ENCODE measurements around the gene HOXD13. TPM values are rescaled to one million over a fixed set of nuclear protein-coding genes. Genes with fewer than 3 reads are reported as not detected.
A peak's percentile ranks its signal among the peaks of the same experiment; 100 is the strongest.

HOXD13 gene
- total RNA-seq, 2 donors from 2014 or later: not detected

- ATAC-seq: no peak
- intact Hi-C loops (cut with DNase I): no loop called here
Measured at GRCh38 chr2:176137252-176137580, 44.7 kb downstream of the HOXD13 start.

GRCh38 chr2:176137906-176138305 lies 45.4 kb downstream of the HOXD13 start:
- no peak for DNase-seq
- intact Hi-C loops (cut with DNase I): loop anchor here in 1 of 2 donors (2.0 kb wide), 1 partner anchor 319 kb away; no protein-coding TSS in a partner anchor
- no peak for ATAC-seq

More at GRCh38 chr2:176137252-176137580, 44.7 kb downstream of the HOXD13 start:
- no peak for DNase-seq

GRCh38 chr2:176138526-176138922 lies 46.0 kb downstream of the HOXD13 start:
- ATAC-seq: no peak
- intact Hi-C loops (cut with DNase I): loop anchor here in 1 of 2 donors (2.0 kb wide), 1 partner anchor 318 kb away; no protein-coding TSS in a partner anchor
- no peak for DNase-seq

GRCh38 chr2:176138923-176139660 lies 46.6 kb downstream of the HOXD13 start:
- intact Hi-C loops (cut with DNase I): loop anchor here in 1 of 2 donors (2.0 kb wide), 1 partner anchor 318 kb away; no protein-coding TSS in a partner anchor
- ATAC-seq (no peak), DNase-seq (no peak)

- ATAC-seq: no peak
- intact Hi-C loops (cut with DNase I): loop anchor here (2.0 to 5.0 kb wide), 5 partner anchors 315 to 497 kb away; no protein-coding TSS in a partner anchor
- no peak for DNase-seq
Measured at GRCh38 chr2:176139661-176140512, 47.4 kb downstream of the HOXD13 start.

GRCh38 chr2:176140513-176141317 lies 48.2 kb downstream of the HOXD13 start:
- ATAC-seq: peak; percentile 92 to 93
- intact Hi-C loops (cut with DNase I): loop anchor here (2.0 to 5.0 kb wide), 4 partner anchors 314 to 497 kb away; no protein-coding TSS in a partner anchor

GRCh38 chr2:176142281-176142680 lies 49.8 kb downstream of the HOXD13 start:
- ATAC-seq: no peak
- intact Hi-C loops (cut with DNase I): loop anchor here (5.0 kb wide), 2 partner anchors 410 to 495 kb away; no protein-coding TSS in a partner anchor
- no peak for DNase-seq

More at GRCh38 chr2:176140513-176141317, 48.2 kb downstream of the HOXD13 start:
- DNase-seq: peak; percentile 73

Other genes starting within 250 kb of the HOXD13 start
- 10 to 100 TPM; 28.6 to 33.4 TPM for gene LNPK, start 90.5 kb upstream of the HOXD13 start, total RNA-seq
- not detected for gene EVX2, start 8.8 kb upstream of the HOXD13 start, total RNA-seq
- not detected for gene HOXD12, start 7.1 kb downstream of the HOXD13 start, total RNA-seq
- gene HOXD11, start 14.6 kb downstream of the HOXD13 start, total RNA-seq: not detected
- gene HOXD10, start 24.1 kb downstream of the HOXD13 start, total RNA-seq: not detected
- gene HOXD9, start 30.0 kb downstream of the HOXD13 start, total RNA-seq: under 1 TPM; 0.13 to 0.27 TPM
- gene HOXD8, start 37.0 kb downstream of the HOXD13 start, total RNA-seq: 1 to 10 TPM; 1.2 to 1.3 TPM
- under 1 TPM; 0.29 to 0.53 TPM for gene HOXD4, start 58.8 kb downstream of the HOXD13 start, total RNA-seq
- gene HOXD3, start 64.6 kb downstream of the HOXD13 start, total RNA-seq: 1 to 10 TPM in 1 of 2 donors, under 1 TPM in 1; 0.73 to 1.1 TPM
- under 1 TPM in 1 of 2 donors, not detected in 1; 0.21 TPM for gene HOXD1, start 95.9 kb downstream of the HOXD13 start, total RNA-seq
- 10 to 100 TPM; 37.1 to 41.9 TPM for gene MTX2, start 176.7 kb downstream of the HOXD13 start, total RNA-seq

Measured in left cardiac atrium (tissue), 4 donors.